Measurements from ENCODE around the gene GALNS.
"Not testable (repeated sequence)": the region's sequence is repeated elsewhere in the genome, so short reads cannot be mapped to it uniquely, and the experiment has no call there.

GALNS gene

DNA sequence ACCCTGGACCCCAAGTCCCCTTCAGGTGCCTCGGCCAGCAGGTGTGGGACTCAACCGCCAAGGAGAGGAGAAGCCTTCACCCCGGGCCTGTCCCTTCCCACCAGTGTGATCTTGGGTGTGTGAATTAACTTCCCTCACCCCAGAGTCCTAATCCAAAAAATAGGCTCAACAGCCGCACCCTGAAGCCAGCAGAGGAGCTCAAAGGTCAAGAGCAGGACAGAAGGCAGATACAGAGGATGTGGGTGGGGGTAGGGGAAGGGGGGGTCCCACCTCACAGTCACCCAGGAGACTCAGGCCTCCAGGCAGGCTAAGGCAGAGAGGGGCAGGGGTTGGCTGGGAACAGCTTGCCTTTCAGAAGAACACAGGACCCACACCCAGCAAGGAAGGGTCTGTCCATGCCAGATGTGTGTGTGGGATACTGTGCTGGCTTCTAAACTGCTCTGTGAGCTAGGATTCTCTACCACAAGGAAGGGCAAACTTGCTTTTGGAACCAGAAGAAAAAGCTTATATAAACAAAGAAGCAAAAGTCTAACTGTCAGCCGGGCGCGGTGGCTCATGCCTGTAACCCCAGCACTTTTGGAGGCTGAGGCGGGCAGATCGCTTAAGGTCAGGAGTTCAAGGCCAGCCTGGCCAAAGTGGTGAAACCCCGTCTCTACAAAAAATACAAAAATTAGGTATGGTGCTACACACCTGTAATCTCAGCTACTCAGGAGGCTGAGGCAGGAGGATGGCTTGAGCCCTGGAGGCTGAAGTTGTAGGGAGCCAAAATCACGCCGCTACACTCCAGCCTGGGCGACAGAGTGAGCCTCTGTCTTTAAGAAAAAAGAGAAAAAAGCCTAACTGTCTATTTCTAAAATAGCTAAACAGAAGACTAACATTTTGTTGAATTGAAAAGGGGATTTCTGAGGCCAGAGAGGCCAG is 76.3 kb downstream of the GALNS start:
- DNase-seq = no peak

DNA sequence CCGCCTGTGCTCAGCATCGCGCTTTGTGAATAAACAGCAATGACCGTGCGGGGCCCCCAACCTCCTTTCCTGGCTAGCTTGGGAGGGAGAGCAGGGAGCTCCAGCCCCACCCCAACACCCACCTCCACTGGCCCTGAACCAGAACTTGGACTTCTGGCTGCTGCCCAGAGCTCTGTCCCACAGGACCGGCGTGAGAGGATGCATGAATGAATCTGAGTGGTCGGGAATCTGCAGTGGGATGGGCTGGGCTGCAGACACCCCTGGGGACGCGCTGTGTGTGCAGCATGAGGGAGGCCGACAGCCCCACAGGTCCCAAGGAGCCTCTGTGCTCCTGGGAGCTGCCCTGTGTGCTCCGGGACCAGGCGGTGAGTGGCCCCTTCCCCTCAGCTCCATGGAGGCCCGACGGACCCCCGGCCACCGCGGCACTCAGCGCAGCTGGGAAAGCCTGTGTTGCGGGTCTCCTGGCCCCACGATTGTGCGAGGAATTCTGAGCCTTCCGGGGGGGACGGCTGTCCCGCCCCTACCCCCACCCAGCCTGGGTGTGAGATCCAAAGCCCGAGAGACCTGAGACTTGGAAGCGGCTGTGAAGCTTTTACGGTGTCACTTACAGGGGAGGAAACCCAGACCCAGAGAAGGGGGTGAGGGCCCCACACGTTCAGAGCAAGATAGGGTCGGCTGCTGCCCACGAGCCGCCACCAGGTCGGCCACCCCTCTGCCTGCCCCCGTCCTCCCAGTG is 77.2 kb downstream of the GALNS start:
- DNase-seq = no peak

DNA sequence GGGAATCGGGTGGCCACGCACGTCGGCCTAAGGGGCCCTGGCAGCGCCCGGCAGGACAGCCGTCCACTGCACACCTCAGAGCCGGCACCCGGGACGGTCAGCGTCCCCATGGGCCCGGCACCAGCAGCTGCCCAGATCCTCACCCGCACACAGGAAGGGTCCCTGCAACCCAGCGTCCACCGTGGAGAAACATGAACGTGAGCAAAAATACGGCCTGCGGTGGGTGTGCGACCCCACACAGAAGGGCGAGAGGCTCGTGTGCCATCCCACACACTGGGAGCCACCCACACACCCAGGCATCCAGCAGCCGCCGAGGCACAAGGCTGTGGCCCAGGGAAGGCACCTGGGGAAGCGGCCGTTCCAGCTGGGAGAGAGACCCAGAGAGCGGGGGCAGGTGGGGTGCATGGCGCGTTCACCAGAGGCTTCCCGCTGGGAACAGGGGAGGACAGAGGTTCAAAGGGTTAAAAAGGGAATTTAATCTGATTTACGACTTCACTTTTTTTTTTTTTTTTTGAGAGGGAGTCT is 78.1 kb downstream of the GALNS start:
- no peak for DNase-seq

DNA sequence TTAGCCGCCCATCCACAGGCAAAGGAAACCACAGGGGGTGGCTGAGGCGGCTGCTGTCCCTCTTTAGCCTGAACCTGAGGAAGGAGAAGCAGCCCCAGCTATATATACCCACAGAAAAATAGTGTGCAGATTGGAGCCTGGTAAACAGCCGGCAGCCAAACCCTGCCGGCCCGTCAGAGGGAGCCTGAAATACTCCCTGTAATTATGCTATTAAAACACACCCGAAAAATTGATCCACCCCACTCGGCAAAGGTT is 78.5 kb downstream of the GALNS start:
- no peak for DNase-seq

DNA sequence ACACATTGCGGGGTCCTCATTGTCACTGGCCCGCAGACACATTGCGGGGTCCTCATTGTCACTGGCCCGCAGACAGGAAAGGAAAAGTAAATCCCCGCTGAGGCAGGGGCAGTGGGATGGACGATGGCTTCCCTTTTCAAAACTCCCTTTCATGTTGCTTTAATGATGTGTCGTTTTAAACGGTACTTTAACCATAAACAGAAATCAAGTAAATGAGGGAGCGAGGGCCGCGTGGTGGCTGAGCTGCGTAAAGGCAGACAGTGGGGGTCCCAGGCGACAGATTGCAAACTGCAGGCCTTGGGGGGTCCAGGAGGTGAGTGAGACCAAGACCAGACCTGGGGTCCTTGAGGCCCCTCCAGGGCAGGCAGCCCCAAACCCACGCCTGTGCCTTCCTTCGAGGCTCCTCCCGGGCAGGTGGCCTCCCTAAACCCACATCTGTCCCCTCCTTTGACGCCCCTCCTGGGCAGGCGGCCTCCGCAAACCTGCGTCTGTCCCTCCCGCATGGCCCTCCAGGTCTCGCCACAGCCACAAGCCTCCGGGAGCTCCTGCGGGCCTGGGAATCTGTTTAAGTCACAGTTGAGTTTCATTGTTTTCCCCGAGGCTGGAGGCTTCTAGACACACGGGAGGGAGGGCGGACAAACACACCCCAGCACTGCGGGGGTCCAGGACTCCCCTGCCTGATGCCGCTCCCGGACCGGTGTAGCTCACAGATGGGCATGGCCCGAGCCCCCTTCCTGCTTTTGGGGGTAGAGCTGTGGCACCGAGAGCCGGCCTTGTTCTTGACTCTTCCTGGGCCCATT is 79.1 kb downstream of the GALNS start:
- no peak for DNase-seq

DNA sequence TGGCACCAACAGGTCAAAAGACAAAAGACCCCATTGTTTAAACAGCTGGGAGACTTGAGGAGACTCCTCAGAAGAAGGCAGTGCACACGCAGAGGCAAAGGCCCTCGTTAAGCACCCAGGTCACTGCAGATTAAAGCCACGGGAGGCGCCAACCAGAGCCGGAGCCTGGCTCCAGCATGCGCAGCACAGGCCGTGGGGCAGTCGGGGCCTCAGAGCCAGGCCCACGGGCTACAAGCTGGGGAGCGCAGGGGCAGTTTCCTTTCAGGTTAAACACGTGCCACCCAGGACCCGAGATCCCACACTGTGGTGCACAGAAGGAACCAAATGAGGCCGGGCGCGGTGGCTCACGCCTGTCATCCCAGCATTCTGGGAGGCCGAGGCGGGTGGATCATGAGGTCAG is 80.9 kb downstream of the GALNS start:
- DNase-seq = no peak

DNA sequence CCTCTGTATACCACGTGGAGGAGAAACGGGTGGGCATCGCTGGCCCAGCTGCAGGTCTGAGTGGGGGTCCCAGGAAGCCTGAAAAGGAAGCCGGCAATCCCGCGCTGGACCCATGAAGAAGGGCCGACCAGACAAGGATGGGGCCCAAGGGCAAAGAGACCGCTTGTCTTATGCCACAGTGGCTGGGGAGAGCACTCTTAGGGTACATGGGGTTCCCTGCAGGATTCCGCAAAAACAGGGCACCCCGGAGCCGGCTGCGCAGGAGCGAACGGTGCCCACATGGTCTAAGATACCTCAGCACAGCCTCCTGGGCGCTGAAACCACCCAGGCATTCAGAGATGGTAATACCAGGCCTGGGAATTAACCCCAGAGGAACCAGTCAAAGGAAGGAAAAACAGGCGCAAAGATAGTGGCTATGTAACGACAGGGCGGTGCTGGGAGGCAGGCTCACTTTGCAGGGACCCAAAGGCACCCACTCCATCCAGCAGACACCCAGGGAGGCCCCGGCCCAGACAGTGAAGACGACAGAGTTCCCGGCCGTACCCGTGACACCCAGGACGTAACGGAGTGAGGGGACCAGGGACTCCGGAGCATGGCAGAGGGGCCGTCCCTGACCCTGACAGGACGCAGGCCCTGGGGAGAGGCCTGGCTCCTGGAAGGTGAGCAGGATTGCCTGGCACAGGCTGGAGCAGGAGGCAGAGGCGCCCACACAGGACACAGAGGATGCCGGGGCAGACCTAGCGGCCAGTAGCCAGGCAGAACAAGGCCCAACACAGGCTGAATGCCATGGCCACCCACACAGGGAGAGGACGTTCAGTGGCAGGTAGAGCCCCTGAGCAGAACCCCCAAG is 82.0 kb downstream of the GALNS start:
- DNase-seq = no peak

DNA sequence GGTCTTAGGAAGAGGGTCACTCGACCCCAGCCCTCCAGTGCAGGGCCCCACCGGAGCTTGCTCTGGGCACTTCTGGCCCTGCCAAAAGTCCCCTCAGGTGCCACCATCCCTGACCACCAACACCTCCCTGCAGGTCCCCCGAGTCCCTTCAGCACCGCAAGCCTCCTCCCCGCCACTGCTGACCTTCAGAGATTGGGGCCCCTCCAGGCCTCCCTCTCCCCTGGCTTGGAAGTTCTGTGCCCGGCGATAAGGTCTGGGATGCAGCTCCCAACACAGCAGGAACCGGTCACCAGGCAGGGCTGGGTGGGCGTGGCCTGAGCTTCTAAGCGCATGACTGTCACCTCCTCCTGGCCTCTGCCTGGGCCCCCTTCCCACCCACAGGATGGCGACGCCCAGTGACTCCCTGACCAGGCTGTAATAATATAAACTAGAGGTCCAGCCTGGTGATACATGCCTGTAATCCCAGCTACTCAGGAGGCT is 82.9 kb downstream of the GALNS start:
- no peak for DNase-seq

DNA sequence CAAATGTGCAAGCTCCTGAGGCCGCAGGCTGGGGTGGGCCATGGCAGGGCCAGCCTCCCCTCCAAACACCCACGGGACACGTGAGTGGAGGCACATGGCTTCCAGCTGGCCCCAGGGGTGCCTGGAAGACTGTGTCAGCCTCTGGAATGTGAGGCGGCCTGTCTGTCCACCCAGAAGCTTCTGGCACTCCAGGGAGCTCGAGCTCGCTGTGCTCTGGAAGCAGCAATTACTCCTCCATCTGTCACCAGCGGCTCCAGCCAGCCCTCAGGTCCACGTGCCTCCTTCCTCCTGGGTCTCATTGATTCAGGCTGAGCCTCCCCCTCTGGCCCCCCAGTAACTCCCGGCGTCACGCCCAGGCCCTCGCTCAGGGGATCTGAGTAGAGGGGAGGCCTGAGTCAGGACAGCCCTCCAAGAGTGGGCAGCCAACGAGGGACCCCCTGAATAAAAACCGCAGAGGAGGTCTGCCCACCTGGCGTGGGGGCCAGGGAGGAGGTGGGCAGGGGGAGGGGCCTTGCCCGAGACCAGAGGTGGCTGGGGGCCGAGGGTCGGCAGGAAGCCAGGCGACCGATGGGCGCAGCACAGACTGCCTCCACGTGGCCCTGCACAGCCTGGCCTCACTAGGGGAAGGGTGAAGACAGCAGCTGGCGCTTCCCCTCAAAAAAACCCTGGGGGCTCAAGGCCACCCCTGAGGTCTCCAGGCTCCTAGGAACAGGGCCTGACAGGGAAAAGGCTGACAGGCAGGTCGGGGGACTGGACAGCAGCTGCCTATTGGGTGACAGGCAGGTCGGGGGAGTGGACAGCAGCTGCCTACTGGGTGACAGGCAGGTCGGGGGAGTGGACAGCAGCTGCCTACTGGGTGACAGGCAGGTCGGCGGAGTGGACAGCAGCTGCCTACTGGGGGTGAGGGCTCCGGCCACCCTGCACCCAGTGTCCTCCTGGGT is 83.6 kb downstream of the GALNS start:
- no peak for DNase-seq

DNA sequence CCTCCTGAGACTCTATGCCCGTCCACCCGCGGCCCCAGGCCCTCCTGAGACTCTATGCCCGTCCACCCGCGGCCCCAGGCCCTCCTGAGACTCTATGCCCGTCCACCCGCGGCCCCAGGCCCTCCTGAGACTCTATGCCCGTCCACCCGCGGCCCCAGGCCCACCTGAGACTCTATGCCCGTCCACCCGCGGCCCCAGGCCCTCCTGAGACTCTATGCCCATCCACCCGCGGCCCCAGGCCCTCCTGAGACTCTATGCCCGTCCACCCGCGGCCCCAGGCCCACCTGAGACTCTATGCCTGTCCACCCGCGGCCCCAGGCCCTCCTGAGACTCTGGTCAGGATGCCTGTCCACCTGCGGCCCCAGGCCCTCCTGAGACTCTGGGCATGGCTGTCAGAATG is 85.0 kb downstream of the GALNS start:
- DNase-seq = not testable (repeated sequence)

DNA sequence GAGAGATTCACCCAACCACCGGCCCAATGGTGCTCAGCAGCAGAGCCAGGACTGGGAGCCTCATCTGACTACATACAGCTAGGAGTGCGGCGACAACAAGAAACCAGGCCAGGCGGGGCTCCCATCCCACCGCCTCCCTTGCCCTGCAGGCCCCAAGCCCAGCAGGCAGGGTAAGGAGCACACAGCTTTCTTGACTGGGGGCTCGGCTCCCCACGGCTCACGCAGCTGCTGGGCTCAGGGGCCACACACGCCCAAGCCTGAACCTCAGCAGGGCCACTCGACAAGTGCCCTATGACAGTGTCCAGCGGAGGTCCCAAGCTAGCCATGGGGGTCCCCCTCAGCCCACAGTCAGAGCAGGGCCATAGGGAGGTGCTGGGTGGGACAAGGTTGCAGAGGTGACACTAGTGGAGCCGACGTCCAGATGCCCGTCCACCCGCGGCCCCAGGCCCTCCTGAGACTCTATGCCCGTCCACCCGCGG is 85.4 kb downstream of the GALNS start:
- no peak for DNase-seq

DNA sequence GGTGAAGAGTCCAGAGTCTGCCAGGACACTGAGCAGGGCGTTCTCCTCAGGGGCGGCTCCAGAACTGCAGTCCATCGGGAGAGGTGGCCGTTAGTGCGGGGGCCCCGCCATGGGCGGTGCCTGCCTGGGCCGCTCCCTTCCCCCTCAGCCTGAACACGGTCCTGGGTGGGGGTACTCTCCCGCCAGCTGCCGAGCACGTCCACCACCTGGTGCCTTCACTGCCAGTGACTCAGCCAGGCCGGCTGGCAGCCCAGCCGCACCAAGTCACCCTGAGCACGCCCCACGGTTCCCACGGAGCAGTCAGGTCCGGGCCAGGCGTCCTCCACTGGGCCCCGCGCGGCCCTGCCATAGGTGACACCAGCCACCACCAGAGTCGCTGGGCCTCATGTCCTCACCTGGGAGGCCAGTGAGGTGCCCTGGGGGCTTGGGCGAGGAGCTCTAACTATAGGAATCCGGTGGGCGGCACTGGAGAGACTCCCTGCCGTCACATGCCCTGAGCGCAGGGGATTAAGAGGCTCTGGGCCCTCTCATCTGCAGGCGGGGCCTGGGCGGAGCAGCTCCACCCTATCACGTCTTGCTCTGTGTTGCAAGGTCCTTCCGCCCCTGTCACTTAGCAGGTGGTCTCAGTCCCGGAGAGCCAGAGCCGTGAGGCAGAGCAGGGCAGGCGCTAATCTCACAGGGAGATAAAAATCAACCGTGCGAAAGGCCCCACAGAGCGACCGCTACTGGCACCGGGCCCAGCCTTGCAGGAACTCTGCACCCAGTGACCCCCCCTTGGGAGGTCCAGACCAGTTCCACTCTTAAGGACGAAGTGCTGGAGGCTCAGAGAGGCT is 86.1 kb downstream of the GALNS start:
- DNase-seq = no peak

DNA sequence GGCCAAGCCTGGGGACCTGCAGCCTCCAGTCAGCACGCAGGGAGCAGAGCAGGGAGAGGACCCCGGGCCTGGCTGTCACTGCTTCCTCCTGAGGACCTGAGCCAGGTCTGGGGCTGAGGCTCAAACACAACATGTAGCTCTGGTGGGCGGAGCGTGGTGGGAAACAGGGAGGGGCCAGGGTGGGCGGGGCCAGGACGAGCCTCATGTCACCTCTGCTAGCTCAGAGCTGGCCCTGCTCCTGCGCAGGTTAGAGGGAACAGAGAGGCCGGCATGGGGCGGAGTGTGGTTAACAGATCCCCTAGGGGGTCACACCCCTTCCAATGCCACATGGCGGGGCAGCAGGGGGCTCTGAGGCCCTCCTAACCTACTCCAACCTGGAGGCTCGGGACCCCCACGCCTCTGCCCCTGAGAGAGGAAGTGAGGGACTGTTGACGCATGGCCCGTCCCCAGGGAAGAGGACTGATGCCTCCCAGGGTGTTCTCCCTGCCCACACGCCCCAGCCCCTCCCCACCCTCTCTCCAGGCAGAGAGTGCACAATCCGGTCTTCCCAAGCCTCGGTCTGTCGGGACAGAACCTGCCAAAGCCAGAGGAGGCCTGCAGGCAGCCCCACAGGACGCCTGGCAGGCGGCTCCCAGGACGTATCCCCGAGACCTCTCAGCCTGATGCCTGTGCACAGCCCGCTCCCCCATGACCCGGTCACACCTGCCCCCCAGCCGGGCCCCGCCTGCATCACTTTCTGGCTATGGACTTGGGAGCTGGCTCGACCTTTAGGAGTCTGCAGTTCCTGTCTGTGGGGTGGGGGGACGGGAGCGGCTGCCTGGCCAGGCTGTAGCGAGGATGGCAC is 86.9 kb downstream of the GALNS start:
- DNase-seq = no peak

DNA sequence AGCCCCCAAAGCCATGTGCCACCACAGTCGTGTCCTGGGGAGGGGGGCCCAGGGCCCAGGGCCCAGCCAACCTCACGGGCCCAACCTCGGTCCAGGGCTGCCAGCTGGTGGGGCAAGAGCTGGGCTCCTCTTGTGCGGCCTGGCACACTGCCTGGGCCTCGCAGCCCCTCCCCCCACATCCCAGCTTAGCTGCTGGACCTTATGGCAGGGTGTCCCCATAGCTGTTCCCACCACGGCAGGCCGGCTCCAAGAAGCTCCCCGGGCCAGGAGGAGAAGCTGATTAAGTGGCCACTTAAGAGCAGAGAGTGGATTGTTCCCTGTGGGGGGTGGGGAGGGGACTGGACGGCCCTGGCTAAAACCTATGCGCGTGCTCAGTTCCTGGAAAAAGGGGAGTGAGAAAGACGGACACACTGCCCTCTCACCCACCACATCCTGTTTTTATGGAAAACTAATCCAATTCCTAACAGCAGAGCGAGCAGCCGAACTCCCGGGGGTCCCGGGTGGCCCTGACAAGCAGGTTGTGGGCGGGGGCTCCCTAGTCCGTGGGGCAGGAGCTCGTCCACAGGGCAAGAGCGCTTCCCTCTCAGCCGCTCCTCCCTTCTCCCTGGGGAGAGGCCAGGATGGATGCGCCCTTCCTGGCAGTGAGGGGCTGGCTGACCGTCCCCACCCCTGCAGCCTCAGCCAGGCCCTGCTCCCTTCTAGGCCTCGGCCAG is 88.5 kb downstream of the GALNS start:
- no peak for DNase-seq

DNA sequence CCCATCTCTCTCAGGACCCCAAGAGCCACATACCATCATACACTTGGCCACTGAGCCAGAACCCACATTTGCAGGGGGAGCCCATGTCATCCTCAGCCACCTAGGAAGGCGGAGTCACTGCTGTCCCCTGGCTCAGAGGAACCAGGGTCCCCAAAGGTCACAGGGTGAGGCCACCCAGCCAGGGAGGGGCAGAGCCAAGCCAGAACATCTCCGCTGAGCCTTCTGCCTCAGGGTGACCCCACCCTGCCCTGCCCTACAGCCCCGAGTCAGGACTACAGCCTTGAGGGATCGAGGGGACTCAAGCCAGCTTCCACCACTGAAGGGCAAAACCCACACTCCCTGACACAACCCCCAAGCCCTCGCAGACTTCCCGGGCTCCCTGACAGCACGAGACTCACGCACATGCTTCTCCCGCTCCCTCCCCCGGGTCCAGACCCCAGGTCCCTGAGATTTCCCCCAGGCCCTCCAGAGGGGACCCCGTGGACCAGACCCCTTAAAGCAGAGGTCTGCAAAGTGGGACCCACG is 89.1 kb downstream of the GALNS start:
- no peak for DNase-seq

DNA sequence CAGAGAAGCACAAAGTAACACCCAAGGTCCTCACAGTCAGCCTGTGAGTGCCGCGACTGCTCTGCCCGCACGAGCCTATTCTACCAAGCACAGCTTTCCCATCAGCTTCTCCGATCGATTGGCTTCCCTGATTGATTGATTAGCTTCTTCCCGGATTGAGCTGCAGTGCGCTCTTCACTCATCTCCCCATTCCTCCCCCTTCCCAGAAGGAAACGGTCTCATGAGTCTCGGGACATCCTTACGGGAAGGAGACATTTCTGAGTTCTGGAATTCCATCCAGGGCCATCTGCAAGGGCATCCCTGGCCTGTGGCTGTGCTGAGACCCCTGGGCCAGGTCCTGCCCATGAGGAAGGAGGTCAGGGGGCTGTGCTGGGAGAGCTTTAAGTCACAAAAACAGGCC is 89.8 kb downstream of the GALNS start:
- DNase-seq = no peak

DNA sequence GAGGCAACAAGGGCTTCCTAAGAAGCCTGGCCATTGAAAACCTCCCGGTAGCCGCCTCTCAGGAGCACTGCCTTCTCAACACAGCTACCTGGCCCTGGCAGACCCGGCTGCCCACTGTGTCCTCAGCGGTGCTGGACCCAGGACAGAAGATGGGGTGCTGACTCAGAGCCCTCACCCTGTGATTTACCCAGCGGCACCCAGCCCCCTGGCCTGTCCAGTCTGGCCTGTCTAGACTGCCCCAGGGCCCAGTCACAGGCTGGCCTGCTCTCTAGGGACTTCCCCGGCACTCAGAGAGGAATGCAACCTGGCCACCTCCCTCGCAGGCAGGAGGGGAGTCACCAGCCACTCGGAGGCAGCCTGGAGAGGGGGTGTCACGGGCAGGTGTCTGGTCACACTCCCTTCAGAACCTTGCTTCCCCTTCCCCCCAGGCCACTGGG is 91.8 kb downstream of the GALNS start:
- DNase-seq = no peak

DNA sequence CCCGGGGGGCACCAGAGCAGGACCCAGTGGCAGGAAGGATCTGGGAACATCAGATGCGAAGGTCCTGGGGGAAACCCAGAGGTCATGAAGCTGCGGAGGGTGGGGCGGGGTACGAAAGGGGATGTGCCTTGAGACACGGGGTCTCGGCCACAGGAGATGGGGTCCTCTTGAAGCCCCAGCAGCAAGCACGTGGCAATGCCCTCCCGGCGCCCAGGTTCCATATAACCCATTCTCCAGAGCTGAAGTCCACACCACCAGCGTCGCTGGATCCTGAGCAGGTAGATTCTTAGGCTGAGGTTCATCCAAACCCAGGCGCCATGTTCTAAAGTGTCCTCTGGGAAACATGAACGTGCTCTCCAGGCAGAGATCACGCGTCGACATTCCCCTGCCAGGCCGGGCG is 92.7 kb downstream of the GALNS start:
- no peak for DNase-seq
